Measurements from ENCODE around the gene CACNA2D2. TPM values are rescaled to one million over a fixed set of nuclear protein-coding genes. Genes with fewer than 3 reads are reported as not detected.

Gene CACNA2D2
- total and polyA plus RNA-seq, 2 of the 13 experiments (the other 11 are each of a cell fraction or from before 2014, with no cell fraction given) = not detected

DNA sequence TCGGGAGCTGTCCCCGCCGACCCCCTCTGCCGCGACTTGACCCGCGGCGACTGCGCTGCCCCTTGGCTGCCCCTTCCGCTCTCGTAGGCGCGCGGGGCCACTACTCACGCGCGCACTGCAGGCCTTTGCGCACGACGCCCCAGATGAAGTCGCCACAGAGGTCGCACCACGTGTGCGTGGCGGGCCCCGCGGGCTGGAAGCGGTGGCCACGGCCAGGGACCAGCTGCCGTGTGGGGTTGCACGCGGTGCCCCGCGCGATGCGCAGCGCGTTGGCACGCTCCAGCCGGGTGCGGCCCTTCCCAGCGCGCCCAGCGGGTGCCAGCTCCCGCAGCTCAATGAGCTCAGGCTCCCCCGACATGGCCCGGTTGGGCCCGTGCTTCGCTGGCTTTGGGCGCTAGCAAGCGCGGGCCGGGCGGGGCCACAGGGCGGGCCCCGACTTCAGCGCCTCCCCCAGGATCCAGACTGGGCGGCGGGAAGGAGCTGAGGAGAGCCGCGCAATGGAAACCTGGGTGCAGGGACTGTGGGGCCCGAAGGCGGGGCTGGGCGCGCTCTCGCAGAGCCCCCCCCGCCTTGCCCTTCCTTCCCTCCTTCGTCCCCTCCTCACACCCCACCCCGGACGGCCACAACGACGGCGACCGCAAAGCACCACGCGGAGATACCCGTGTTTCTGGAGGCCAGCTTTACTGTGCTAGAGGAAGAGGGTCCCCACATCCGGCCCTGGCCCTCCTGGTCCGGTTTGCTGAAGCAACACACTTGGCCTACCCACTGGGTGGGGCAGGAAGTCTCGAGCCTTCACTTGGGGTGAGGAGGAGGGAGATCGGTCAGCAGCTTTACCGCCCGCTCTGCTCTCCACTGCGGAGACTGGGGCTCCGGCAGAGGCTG, 162.7 kb downstream of the CACNA2D2 start, which contains the start of gene RASSF1:
RASSF1 (minus strand) TSS at position 389 of the 882 bp plus-strand sequence; CDS start at position 358, 31 bp downstream.
- POLR2A ChIA-PET = no interaction called here
- Histone ChIP-seq H3K4me1 (ENCODE audit: insufficient read depth, low read length) (peaks cover 57% of the 10 kb centered on the region), H3K27ac (ENCODE audit: extremely low read length, insufficient read depth, low read length) (no peak within 1 kb of the TSS), H4K20me1 (ENCODE audit: insufficient read depth, low read length) (no peaks in the 10 kb centered on the region), H2AFZ (ENCODE audit: low read length) (no peak within 1 kb of the TSS), H3K4me2 (ENCODE audit: low read depth, low read length) (no peak within 1 kb of the TSS), H3K36me3 (replicated peaks in 1 of 2; ENCODE audit: control insufficient read depth in 1 of 2, insufficient read depth in 2 of 2, low read length in 2 of 2) (no peaks in the 10 kb centered on the region), H3K79me2 (ENCODE audit: insufficient read depth, low read length) (peaks cover 12% of the 10 kb centered on the region), H3K4me3 (replicated peaks in 1 of 3; ENCODE audit: insufficient read depth in 1 of 3, low read depth in 2 of 3, low read length in 3 of 3) (no peak within 1 kb of the TSS), H3K27me3 (ENCODE audit: control insufficient read depth in 1 of 2, insufficient read depth in 2 of 2, low read length in 2 of 2) (peaks cover 1 to 2% of the 10 kb centered on the region in 2 experiments; a peak in 1 of 5 replicates), H3K9me3 (ENCODE audit: low read length) (no peaks in the 10 kb centered on the region), H3K9ac (ENCODE audit: insufficient read depth, low read depth, low read length) (no peak within 1 kb of the TSS)
- TF ChIP-seq, protein P1, sequence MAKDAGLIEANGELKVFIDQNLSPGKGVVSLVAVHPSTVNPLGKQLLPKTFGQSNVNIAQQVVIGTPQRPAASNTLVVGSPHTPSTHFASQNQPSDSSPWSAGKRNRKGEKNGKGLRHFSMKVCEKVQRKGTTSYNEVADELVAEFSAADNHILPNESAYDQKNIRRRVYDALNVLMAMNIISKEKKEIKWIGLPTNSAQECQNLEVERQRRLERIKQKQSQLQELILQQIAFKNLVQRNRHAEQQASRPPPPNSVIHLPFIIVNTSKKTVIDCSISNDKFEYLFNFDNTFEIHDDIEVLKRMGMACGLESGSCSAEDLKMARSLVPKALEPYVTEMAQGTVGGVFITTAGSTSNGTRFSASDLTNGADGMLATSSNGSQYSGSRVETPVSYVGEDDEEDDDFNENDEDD (CRISPR knock-in tag; IDR thresholded peaks at IDR 0.05; ENCODE audit: borderline replicate concordance) = no peak
- TF ChIP-seq, protein P2, sequence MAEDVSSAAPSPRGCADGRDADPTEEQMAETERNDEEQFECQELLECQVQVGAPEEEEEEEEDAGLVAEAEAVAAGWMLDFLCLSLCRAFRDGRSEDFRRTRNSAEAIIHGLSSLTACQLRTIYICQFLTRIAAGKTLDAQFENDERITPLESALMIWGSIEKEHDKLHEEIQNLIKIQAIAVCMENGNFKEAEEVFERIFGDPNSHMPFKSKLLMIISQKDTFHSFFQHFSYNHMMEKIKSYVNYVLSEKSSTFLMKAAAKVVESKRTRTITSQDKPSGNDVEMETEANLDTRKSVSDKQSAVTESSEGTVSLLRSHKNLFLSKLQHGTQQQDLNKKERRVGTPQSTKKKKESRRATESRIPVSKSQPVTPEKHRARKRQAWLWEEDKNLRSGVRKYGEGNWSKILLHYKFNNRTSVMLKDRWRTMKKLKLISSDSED (CRISPR knock-in tag; IDR thresholded peaks at IDR 0.05) = no peak
- TF ChIP-seq, protein P3, sequence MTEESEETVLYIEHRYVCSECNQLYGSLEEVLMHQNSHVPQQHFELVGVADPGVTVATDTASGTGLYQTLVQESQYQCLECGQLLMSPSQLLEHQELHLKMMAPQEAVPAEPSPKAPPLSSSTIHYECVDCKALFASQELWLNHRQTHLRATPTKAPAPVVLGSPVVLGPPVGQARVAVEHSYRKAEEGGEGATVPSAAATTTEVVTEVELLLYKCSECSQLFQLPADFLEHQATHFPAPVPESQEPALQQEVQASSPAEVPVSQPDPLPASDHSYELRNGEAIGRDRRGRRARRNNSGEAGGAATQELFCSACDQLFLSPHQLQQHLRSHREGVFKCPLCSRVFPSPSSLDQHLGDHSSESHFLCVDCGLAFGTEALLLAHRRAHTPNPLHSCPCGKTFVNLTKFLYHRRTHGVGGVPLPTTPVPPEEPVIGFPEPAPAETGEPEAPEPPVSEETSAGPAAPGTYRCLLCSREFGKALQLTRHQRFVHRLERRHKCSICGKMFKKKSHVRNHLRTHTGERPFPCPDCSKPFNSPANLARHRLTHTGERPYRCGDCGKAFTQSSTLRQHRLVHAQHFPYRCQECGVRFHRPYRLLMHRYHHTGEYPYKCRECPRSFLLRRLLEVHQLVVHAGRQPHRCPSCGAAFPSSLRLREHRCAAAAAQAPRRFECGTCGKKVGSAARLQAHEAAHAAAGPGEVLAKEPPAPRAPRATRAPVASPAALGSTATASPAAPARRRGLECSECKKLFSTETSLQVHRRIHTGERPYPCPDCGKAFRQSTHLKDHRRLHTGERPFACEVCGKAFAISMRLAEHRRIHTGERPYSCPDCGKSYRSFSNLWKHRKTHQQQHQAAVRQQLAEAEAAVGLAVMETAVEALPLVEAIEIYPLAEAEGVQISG (CRISPR knock-in tag; IDR thresholded peaks at IDR 0.05) = no peak
- TF ChIP-seq SMC3 (IDR thresholded peaks at IDR 0.05; ENCODE audit: low read length) (no peak), ZNF501 (CRISPR knock-in tag; IDR thresholded peaks at IDR 0.05) (no peak), EP300 (IDR thresholded peaks at IDR 0.05; ENCODE audit: low read depth in 2 of 2, low read length in 2 of 2) (no peak), EP300 (CRISPR knock-in tag; IDR thresholded peaks at IDR 0.05; ENCODE audit: borderline replicate concordance) (no peak), ZNF343 (CRISPR knock-in tag; IDR thresholded peaks at IDR 0.05) (no peak), TOPORS (CRISPR knock-in tag; IDR thresholded peaks at IDR 0.05) (no peak), CREM (IDR thresholded peaks at IDR 0.05) (no peak), CREM (CRISPR knock-in tag; IDR thresholded peaks at IDR 0.05) (no peak), NFYC (CRISPR knock-in tag; IDR thresholded peaks at IDR 0.05) (no peak), ZNF207 (IDR thresholded peaks at IDR 0.05; ENCODE audit: borderline replicate concordance) (no peak), HDAC6 (IDR thresholded peaks at IDR 0.05; ENCODE audit: low read depth, low read length) (no peak), ZKSCAN5 (CRISPR knock-in tag; IDR thresholded peaks at IDR 0.05) (no peak), RFXAP (CRISPR knock-in tag; IDR thresholded peaks at IDR 0.05; ENCODE audit: borderline replicate concordance) (no peak)
- TF ChIP-seq, protein P4, sequence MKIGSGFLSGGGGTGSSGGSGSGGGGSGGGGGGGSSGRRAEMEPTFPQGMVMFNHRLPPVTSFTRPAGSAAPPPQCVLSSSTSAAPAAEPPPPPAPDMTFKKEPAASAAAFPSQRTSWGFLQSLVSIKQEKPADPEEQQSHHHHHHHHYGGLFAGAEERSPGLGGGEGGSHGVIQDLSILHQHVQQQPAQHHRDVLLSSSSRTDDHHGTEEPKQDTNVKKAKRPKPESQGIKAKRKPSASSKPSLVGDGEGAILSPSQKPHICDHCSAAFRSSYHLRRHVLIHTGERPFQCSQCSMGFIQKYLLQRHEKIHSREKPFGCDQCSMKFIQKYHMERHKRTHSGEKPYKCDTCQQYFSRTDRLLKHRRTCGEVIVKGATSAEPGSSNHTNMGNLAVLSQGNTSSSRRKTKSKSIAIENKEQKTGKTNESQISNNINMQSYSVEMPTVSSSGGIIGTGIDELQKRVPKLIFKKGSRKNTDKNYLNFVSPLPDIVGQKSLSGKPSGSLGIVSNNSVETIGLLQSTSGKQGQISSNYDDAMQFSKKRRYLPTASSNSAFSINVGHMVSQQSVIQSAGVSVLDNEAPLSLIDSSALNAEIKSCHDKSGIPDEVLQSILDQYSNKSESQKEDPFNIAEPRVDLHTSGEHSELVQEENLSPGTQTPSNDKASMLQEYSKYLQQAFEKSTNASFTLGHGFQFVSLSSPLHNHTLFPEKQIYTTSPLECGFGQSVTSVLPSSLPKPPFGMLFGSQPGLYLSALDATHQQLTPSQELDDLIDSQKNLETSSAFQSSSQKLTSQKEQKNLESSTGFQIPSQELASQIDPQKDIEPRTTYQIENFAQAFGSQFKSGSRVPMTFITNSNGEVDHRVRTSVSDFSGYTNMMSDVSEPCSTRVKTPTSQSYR (CRISPR knock-in tag; IDR thresholded peaks at IDR 0.05; ENCODE audit: borderline replicate concordance) = no peak
- no peak for ATAC-seq
- in situ Hi-C loops (cut with HindIII; ENCODE audit: extremely low pct_ligation_motif_present, low pct_unique_long_range_greater_than_20kb) (loop anchor here (10.0 kb wide), 1 partner anchor 204 kb away; no protein-coding TSS in a partner anchor), intact Hi-C loops (cut with micrococcal nuclease; ENCODE audit: unreplicated experiment) (loop anchor here (10.0 kb wide), 1 partner anchor 204 kb away; no protein-coding TSS in a partner anchor)
- BruUV-seq (replicated peaks) = no TSS peak
- WGBS (ENCODE audit: low lambda C conversion rate) = 93% methylated on average over 78 of the region's 85 CpGs
- DNase-seq (ENCODE audit: low spot score) = no peak
- no peak for FAIRE-seq
- CTCF ChIA-PET (ENCODE audit: low intra/inter-chr PET ratio, low total read pairs) = no interaction called here

Measured in HepG2 (cell line).